HUES6 (cell line): Measurements from ENCODE around the gene BANP.
"Not testable (repeated sequence)": the region's sequence is repeated elsewhere in the genome, so short reads cannot be mapped to it uniquely, and the experiment has no call there.

Experiments
- H3K27ac ChIP-seq: 2 replicates; pipeline ENCODE4 v1.7.0; 2013; ENCODE audit warnings: low read depth, mild to moderate bottlenecking, low read length, inconsistent platforms
- H3K27me3 ChIP-seq: 2 replicates; pipeline ENCODE4 v1.6.1; 2013; ENCODE audit warnings: low read length; ENCODE audit not compliant: control insufficient read depth, insufficient read depth
- H3K36me3 ChIP-seq: 2 replicates; pipeline ENCODE4 v1.6.1; 2013; ENCODE audit warnings: low read length; ENCODE audit not compliant: control insufficient read depth, insufficient read depth
- H3K4me1 ChIP-seq: 2 replicates; pipeline ENCODE4 v1.6.1; 2013; ENCODE audit warnings: low read length; ENCODE audit not compliant: control insufficient read depth, insufficient read depth
- H3K4me3 ChIP-seq: 2 replicates; pipeline ENCODE4 v1.5.1; 2013; ENCODE audit warnings: low read depth, low read length
- H3K9ac ChIP-seq: one replicate; pipeline ENCODE4 v1.6.1; 2013; ENCODE audit warnings: mild to moderate bottlenecking, low read length
- H3K9me3 ChIP-seq: 2 replicates; pipeline ENCODE4 v1.6.1; 2013; ENCODE audit warnings: low read depth, low read length; ENCODE audit not compliant: control insufficient read depth, insufficient read depth

BANP gene

GRCh38 chr16:87974178-87974577 is 22.9 kb downstream of the BANP start:
- Histone ChIP-seq H3K9ac (no peak overlapping the region), H3K4me1 (no peaks in the 10 kb centered on the region), H3K4me3 (no peak overlapping the region), H3K36me3 (peaks cover 8% of the 10 kb centered on the region), H3K9me3 (peaks cover 21% of the 10 kb centered on the region; the same call in 1 of the 2 replicates), H3K27me3 (no peaks in the 10 kb centered on the region), H3K27ac (no peak overlapping the region)

- Histone ChIP-seq H3K27ac (no peak overlapping the region), H3K9ac (no peak overlapping the region), H3K4me3 (no peak overlapping the region), H3K4me1 (no peaks in the 10 kb centered on the region), H3K27me3 (no peaks in the 10 kb centered on the region), H3K9me3 (peaks cover 11% of the 10 kb centered on the region; the same call in 1 of the 2 replicates), H3K36me3 (peaks cover 11% of the 10 kb centered on the region)
These were observed 25.4 kb downstream of the BANP start for GRCh38 chr16:87976665-87977064.

DNA sequence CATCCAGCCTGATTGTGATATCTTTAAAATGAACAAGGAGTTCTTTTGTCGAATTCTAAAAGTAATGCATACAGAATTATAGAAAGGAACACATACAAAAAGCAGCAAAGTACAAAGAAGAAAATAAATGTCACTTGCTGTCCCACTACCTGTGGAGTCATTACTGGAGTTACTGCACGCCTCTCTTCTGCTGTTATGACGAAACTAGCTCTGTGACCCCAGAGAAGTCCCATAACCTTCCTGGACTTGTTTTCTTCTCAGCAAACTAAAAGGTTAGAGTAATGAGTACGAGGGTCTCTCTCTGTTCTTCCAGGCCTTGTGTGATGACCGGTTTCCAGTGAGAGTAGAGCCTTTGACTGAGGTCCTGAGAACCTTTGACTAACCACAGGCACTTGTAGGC is 26.9 kb downstream of the BANP start:
- H3K4me1 ChIP-seq, result no peaks in the 10 kb centered on the region
- no peaks in the 10 kb centered on the region for H3K9me3 ChIP-seq
- H3K27ac ChIP-seq, result no peak overlapping the region
- H3K4me3 ChIP-seq, result no peak overlapping the region
- H3K27me3 ChIP-seq, result no peaks in the 10 kb centered on the region
- H3K9ac ChIP-seq, result no peak overlapping the region
- peaks cover 13% of the 10 kb centered on the region for H3K36me3 ChIP-seq

- Histone ChIP-seq H3K36me3 (peaks cover 16% of the 10 kb centered on the region), H3K9me3 (no peaks in the 10 kb centered on the region), H3K4me3 (no peak overlapping the region), H3K4me1 (no peaks in the 10 kb centered on the region), H3K27me3 (no peaks in the 10 kb centered on the region), H3K9ac (no peak overlapping the region), H3K27ac (no peak overlapping the region)
These were observed 28.1 kb downstream of the BANP start for GRCh38 chr16:87979352-87979751.

GRCh38 chr16:87979911-87980630 is 28.8 kb downstream of the BANP start:
- H3K27me3 ChIP-seq, result not testable (repeated sequence)

GRCh38 chr16:87981376-87981775 is 30.1 kb downstream of the BANP start:
- not testable (repeated sequence) for H3K27ac ChIP-seq, H3K9me3 ChIP-seq, H3K9ac ChIP-seq, H3K4me1 ChIP-seq, H3K4me3 ChIP-seq, H3K27me3 ChIP-seq
- H3K36me3 ChIP-seq, result peaks cover 20% of the 10 kb centered on the region; the same call in 1 of the 2 replicates

More at GRCh38 chr16:87979911-87980630, 28.8 kb downstream of the BANP start:
- H3K36me3 ChIP-seq, result peaks cover 18% of the 10 kb centered on the region; the same call in 1 of the 2 replicates
- not testable (repeated sequence) for H3K4me1 ChIP-seq, H3K9me3 ChIP-seq, H3K9ac ChIP-seq, H3K27ac ChIP-seq, H3K4me3 ChIP-seq

DNA sequence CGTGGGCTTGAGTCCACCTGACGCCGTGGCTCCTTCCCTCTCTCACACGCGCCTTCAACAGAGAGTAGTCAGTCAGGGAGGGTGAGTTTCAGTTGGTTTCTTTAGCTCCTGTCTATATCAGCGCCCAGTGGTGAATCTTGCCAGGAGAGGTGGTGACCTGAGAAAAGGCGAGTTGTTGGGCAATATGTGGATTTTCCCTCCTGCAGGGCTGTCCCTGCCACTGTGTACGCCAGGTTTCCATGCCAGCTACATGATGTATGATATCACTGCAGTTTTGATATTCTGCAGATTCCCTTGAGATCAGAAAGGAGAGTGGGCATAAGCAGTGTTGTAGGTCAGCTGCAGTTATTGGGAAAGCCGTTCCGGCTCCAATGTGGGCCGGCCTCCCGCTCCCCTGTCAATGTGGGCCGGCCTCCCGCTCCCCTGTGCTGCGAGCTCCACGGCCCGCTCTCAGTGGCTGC is 31.4 kb downstream of the BANP start:
- Histone ChIP-seq H3K4me3 (no peak overlapping the region), H3K9me3 (no peaks in the 10 kb centered on the region), H3K36me3 (peaks cover 20% of the 10 kb centered on the region; the same call in 1 of the 2 replicates), H3K27ac (no peak overlapping the region), H3K9ac (no peak overlapping the region), H3K27me3 (no peaks in the 10 kb centered on the region), H3K4me1 (no peaks in the 10 kb centered on the region)

- H3K9me3 ChIP-seq, H3K4me1 ChIP-seq, H3K27me3 ChIP-seq, H3K9ac ChIP-seq, H3K27ac ChIP-seq, H3K4me3 ChIP-seq: not testable (repeated sequence)
- H3K36me3 ChIP-seq, result peaks cover 20% of the 10 kb centered on the region; the same call in 1 of the 2 replicates
These were observed 32.0 kb downstream of the BANP start for GRCh38 chr16:87983072-87983736.

DNA sequence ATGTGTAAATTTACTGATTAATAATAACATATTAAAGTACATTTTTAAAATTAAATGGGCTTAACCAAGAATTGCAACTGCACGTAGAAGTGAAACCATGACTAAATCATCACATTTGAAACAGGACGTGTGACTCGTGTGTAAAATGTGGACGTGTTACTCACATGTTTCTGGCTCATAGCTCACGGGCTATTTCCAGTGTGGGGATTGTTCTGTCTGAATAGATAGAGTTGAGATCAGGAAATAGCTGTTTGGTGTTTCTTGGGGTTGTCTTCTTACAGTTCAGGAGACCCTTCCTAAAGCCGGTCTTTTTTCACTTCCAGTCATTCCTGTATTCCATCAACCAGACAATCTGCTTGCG is 32.5 kb downstream of the BANP start:
- H3K27ac ChIP-seq, H3K4me3 ChIP-seq, H3K4me1 ChIP-seq, H3K9me3 ChIP-seq, H3K9ac ChIP-seq, H3K27me3 ChIP-seq: not testable (repeated sequence)
- peaks cover 19% of the 10 kb centered on the region; the same call in 1 of the 2 replicates for H3K36me3 ChIP-seq

DNA sequence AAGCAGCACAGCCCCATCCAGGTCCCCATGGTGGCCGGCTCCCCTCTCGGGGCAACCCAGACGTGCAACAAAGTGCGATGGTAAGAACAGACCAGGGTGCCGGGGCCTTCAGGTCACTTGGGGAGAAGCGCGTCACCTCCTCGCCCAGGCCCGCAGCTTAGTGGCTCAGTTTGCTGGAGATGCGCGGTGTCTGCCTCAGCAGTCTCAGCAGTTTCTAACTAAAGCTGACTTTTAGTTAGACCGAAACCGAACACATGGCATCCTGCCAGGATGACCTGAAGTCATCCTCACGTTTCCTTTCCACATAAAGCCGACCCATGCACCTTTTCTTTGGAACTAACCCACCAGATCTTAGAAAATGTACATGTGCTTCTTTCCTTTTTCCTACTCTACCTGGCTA is 32.9 kb downstream of the BANP start:
- not testable (repeated sequence) for H3K27me3 ChIP-seq, H3K9me3 ChIP-seq, H3K27ac ChIP-seq, H3K4me3 ChIP-seq, H3K9ac ChIP-seq, H3K4me1 ChIP-seq
- H3K36me3 ChIP-seq, result peaks cover 16% of the 10 kb centered on the region; the same call in 1 of the 2 replicates

GRCh38 chr16:87984632-87985267 is 33.5 kb downstream of the BANP start:
- no peak overlapping the region for H3K4me3 ChIP-seq
- no peak overlapping the region for H3K27ac ChIP-seq
- H3K36me3 ChIP-seq, result peaks cover 16% of the 10 kb centered on the region; the same call in 1 of the 2 replicates
- no peaks in the 10 kb centered on the region for H3K9me3 ChIP-seq
- no peaks in the 10 kb centered on the region for H3K27me3 ChIP-seq
- no peaks in the 10 kb centered on the region; the same call in 1 of the 2 replicates for H3K4me1 ChIP-seq
- H3K9ac ChIP-seq, result no peak overlapping the region
